ENCODE measurements around the gene EHBP1. TPM values are rescaled to one million over a fixed set of nuclear protein-coding genes. Genes with fewer than 3 reads are reported as not detected.

The EHBP1 gene
- total RNA-seq, 4 donors from 2014 or later, result 52.6 to 167 (median 135) TPM

GRCh38 chr2:62724886-62725711, 19.6 kb downstream of the EHBP1 start:
- no peak overlapping the region for H3K4me3 ChIP-seq
- no peaks in the 10 kb centered on the region for H3K9me3 ChIP-seq
- no peaks in the 10 kb centered on the region for H3K27me3 ChIP-seq
- no peaks in the 10 kb centered on the region for H3K4me1 ChIP-seq
- no peak overlapping the region for H3K27ac ChIP-seq
- DNase-seq, result no peak
- no peaks in the 10 kb centered on the region for H3K36me3 ChIP-seq
- no peak for TF ChIP-seq POLR2A (IDR thresholded peaks at IDR 0.05)
- TF ChIP-seq CTCF (IDR thresholded peaks at IDR 0.05), result no peak
- intact Hi-C loops (cut with DNase I; ENCODE audit: low total_unique reads), result no loop called here

GRCh38 chr2:62725712-62726055, 20.2 kb downstream of the EHBP1 start:
- Histone ChIP-seq H3K4me3 (no peak overlapping the region), H3K4me1 (no peaks in the 10 kb centered on the region), H3K9me3 (no peaks in the 10 kb centered on the region), H3K36me3 (no peaks in the 10 kb centered on the region), H3K27ac (no peak overlapping the region), H3K27me3 (no peaks in the 10 kb centered on the region)
- DNase-seq, result no peak
- TF ChIP-seq CTCF (IDR thresholded peaks at IDR 0.05) (no peak), POLR2A (IDR thresholded peaks at IDR 0.05) (no peak)
- intact Hi-C loops (cut with DNase I; ENCODE audit: low total_unique reads), result no loop called here

- H3K27ac ChIP-seq, result no peak overlapping the region
- no peak overlapping the region for H3K4me3 ChIP-seq
- H3K4me1 ChIP-seq, result no peaks in the 10 kb centered on the region
- H3K36me3 ChIP-seq, result no peaks in the 10 kb centered on the region
- peaks cover 2 to 6% of the 10 kb centered on the region in 2 donors for H3K9me3 ChIP-seq
- TF ChIP-seq CTCF (IDR thresholded peaks at IDR 0.05) (no peak), POLR2A (IDR thresholded peaks at IDR 0.05) (no peak)
- H3K27me3 ChIP-seq, result no peaks in the 10 kb centered on the region
- no peak for DNase-seq
- intact Hi-C loops (cut with DNase I; ENCODE audit: low total_unique reads), result no loop called here
Observed at GRCh38 chr2:62727259-62727867, 21.9 kb downstream of the EHBP1 start.

GRCh38 chr2:62727876-62728566, 22.5 kb downstream of the EHBP1 start:
- no peaks in the 10 kb centered on the region for H3K36me3 ChIP-seq
- no peak overlapping the region for H3K4me3 ChIP-seq
- TF ChIP-seq POLR2A (IDR thresholded peaks at IDR 0.05) (no peak), CTCF (IDR thresholded peaks at IDR 0.05) (no peak)
- peaks cover 2 to 6% of the 10 kb centered on the region in 2 donors for H3K9me3 ChIP-seq
- DNase-seq, result no peak
- H3K27ac ChIP-seq, result no peak overlapping the region
- H3K27me3 ChIP-seq, result no peaks in the 10 kb centered on the region
- no peaks in the 10 kb centered on the region for H3K4me1 ChIP-seq
- intact Hi-C loops (cut with DNase I; ENCODE audit: low total_unique reads), result no loop called here

GRCh38 chr2:62731275-62731674, 25.8 kb downstream of the EHBP1 start:
- Histone ChIP-seq H3K9me3 (peaks cover 2 to 6% of the 10 kb centered on the region in 2 donors), H3K36me3 (no peaks in the 10 kb centered on the region), H3K27me3 (no peaks in the 10 kb centered on the region), H3K4me1 (no peaks in the 10 kb centered on the region), H3K27ac (no peak overlapping the region), H3K4me3 (no peak overlapping the region)
- DNase-seq, result no peak
- intact Hi-C loops (cut with DNase I; ENCODE audit: low total_unique reads), result no loop called here
- TF ChIP-seq POLR2A (IDR thresholded peaks at IDR 0.05) (no peak), CTCF (IDR thresholded peaks at IDR 0.05) (no peak)

All from uterus (tissue), 4 donors.